Measurements from ENCODE around the gene NDNF. TPM values are rescaled to one million over a fixed set of nuclear protein-coding genes. Genes with fewer than 3 reads are reported as not detected.
A peak's percentile ranks its signal among the peaks of the same experiment; 100 is the strongest.

The NDNF gene
- total RNA-seq, 1 donor from 2014 or later = 201 TPM

DNA sequence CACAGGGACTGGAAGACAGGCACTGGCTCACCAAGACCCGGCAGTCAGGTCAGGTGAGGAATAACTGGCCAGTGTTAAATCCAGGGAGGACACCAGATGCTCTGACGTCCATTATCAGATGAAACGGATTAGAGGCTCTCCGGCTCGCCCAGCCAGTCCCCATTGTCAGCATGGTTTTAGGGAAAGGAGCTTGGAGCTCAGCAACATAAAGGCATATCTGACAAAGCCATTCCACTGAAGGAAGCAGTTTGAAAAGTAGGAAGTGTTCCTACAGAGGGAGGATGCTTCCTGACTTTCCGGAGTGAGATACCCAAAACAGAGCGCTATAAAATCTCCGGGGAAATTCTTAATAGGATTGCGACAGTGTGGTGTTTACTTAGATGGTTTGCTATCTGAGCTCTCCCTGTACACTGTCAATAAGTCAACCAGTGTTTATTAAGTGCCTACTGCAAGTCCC is 14.8 kb downstream of the NDNF start:
- no peaks in the 10 kb centered on the region for H3K9me3 ChIP-seq
- no peak overlapping the region for H3K4me3 ChIP-seq
- no peaks in the 10 kb centered on the region for H3K27me3 ChIP-seq
- peaks cover 13% of the 10 kb centered on the region for H3K4me1 ChIP-seq
- no peak for DNase-seq
- no peaks in the 10 kb centered on the region for H3K36me3 ChIP-seq
- TF ChIP-seq, protein P1, sequence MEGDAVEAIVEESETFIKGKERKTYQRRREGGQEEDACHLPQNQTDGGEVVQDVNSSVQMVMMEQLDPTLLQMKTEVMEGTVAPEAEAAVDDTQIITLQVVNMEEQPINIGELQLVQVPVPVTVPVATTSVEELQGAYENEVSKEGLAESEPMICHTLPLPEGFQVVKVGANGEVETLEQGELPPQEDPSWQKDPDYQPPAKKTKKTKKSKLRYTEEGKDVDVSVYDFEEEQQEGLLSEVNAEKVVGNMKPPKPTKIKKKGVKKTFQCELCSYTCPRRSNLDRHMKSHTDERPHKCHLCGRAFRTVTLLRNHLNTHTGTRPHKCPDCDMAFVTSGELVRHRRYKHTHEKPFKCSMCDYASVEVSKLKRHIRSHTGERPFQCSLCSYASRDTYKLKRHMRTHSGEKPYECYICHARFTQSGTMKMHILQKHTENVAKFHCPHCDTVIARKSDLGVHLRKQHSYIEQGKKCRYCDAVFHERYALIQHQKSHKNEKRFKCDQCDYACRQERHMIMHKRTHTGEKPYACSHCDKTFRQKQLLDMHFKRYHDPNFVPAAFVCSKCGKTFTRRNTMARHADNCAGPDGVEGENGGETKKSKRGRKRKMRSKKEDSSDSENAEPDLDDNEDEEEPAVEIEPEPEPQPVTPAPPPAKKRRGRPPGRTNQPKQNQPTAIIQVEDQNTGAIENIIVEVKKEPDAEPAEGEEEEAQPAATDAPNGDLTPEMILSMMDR (IDR thresholded peaks at IDR 0.05) = no peak
- H3K27ac ChIP-seq = peak overlapping the region; percentile 43
- intact Hi-C loops (cut with DNase I) = no loop called here
- ATAC-seq = peak; percentile 46

DNA sequence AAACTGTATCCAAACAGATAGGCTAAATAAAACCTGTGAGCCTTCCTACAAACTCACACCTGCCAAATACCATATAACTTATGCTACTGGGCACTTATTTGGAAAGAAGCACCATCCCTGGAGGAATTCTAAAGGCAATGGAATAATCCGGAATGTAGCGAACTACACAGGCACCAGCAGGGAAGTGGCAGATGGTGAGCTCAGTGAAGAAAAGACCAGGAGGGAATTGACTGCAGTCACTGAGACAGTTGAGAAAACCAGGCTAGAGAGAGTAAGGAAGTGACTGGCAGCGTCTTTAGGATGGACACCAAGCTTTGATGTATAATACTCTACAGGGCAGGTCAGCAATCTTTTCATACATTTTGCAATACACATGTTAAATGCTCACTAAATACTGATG is 16.3 kb downstream of the NDNF start:
- H3K9me3 ChIP-seq = no peaks in the 10 kb centered on the region
- no peaks in the 10 kb centered on the region for H3K36me3 ChIP-seq
- DNase-seq = no peak
- H3K4me1 ChIP-seq = peaks cover 7% of the 10 kb centered on the region
- no peak overlapping the region for H3K27ac ChIP-seq
- H3K4me3 ChIP-seq = no peak overlapping the region
- TF ChIP-seq, protein P1 (IDR thresholded peaks at IDR 0.05) = no peak
- intact Hi-C loops (cut with DNase I) = no loop called here
- no peaks in the 10 kb centered on the region for H3K27me3 ChIP-seq
- no peak for ATAC-seq

DNA sequence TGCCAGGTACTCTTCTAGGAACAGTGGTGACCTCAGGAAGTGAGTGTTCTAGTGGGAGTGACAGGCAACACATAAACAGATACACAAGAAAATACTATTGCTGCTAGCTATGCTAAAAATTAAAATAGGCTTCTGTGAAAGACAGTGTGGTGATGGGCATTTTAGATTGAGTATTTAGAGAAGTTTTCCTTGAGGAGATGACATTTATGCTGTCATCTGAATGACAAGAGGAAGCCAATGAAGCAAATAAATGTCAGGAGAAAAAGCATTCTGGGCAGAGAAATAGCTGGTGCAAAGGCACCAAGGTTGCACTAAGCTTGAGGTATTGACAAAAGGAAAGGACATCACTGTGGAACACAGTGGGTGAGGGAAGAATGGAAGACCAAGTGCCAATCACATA is 18.0 kb downstream of the NDNF start:
- Histone ChIP-seq H3K4me1 (peaks cover 14% of the 10 kb centered on the region), H3K27ac (no peak overlapping the region), H3K4me3 (no peak overlapping the region), H3K36me3 (no peaks in the 10 kb centered on the region), H3K9me3 (no peaks in the 10 kb centered on the region), H3K27me3 (no peaks in the 10 kb centered on the region)
- DNase-seq (no peak), ATAC-seq (no peak)
- TF ChIP-seq, protein P1 (IDR thresholded peaks at IDR 0.05) = no peak
- intact Hi-C loops (cut with DNase I) = no loop called here

DNA sequence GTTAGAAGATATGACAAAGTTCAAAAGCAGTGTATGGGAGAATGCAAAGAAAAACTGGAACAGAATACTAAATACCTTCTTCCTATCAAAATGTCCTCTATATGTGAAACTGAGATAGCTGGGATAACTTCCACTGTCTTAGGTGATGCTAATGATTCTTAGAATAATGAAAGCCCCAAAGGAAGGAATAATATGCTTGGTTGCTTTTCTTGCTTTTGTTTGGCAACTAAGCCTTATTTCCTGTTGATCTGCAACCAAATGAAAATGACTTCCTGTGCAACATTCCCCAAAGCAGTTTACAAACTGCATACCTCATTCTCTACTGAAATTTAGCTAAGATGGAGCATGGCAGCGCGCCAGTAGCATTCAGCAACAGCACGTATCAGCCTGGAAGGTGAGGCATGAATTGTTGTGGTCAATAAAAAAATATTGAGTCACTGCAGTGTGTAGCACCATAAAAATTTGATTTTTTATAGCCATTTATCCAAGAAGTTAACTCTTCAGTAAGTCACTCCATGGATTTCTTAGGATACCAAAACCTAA is 18.7 kb downstream of the NDNF start:
- peaks cover 13% of the 10 kb centered on the region for H3K4me1 ChIP-seq
- no peaks in the 10 kb centered on the region for H3K9me3 ChIP-seq
- TF ChIP-seq, protein P1 (IDR thresholded peaks at IDR 0.05) = no peak
- no peak overlapping the region for H3K4me3 ChIP-seq
- intact Hi-C loops (cut with DNase I) = no loop called here
- H3K27ac ChIP-seq = no peak overlapping the region
- DNase-seq (no peak), ATAC-seq (no peak)
- H3K27me3 ChIP-seq = no peaks in the 10 kb centered on the region
- no peaks in the 10 kb centered on the region for H3K36me3 ChIP-seq

DNA sequence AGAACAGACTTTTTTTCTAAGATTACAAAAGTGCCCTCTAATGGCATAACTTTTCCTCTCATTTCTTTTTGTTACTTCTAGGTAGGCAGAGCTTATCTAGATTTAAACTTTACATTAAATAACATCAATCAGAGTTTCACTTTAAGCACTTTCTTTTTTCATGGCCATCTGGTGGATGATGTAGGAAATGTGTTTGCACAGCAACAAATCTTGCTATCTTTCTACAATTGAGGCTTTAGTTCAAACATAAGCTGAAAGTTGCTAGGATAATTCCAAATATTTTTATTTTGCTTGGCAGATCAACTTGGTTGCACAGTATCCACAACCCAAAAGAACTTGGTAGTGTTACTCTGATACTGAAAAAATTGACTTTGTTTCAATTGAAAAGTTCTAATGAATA is 22.0 kb downstream of the NDNF start:
- DNase-seq (no peak), ATAC-seq (no peak)
- Histone ChIP-seq H3K4me3 (no peak overlapping the region), H3K4me1 (peaks cover 7% of the 10 kb centered on the region), H3K36me3 (no peaks in the 10 kb centered on the region), H3K27ac (no peak overlapping the region), H3K27me3 (no peaks in the 10 kb centered on the region), H3K9me3 (no peaks in the 10 kb centered on the region)
- TF ChIP-seq, protein P1 (IDR thresholded peaks at IDR 0.05) = peak; percentile 29
- intact Hi-C loops (cut with DNase I) = no loop called here
